GM18505 (cell line): ENCODE data around the gene DCAF16.

Experiments used
- ATAC-seq: cut with Tn5 transposase; IDR thresholded peaks from one replicate; pipeline ENCODE4 v1.9.1; 2021; ENCODE audit not compliant: unreplicated experiment
- POLR2A ChIP-seq: IDR thresholded peaks from 4 replicates; pipeline ENCODE4 v1.6.1; 2011; ENCODE audit warnings: borderline replicate concordance; ENCODE audit not compliant: insufficient read depth, insufficient read length; ENCODE audit errors: extremely low read depth

The DCAF16 gene

DNA sequence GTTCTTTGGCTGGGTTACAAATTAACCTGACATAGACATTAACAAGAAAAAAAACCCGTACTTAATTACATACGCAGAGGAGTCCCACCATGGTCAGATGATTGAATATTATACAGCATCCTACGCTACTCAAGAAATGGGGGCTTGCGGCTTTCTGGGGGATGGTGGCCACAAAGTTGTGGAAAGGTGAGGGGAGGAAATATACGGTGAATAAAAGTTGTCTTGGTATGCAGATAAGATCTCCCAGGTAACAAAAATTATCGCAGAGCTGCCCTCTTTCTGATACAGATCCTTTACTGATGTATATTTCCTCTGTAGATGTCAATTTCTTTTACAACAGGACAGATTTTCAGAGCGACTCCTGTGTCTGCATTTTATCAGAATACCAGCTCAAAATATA, 890 bp downstream of the DCAF16 start:
- TF ChIP-seq POLR2A, result no peak
- ATAC-seq, result no peak

DNA sequence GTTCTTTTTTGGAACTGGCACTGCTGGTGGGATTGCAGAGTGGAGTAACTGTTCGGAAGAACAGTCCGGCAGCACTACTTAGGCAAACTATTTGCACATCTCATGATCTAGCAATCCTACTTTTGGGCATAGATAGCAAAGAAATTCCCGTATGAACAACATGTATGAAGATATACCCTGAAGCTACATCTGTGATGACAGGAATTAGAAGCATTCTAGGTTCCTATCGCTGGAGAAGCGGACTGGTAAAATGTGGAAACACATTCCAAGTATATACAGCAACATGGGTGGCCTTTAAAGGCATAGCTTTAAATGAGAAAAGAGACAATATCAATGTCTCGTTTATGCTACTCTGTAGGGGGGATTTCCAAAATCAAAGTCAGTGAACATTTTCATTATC, 3.1 kb downstream of the DCAF16 start:
- no peak for TF ChIP-seq POLR2A
- ATAC-seq, result no peak

DNA sequence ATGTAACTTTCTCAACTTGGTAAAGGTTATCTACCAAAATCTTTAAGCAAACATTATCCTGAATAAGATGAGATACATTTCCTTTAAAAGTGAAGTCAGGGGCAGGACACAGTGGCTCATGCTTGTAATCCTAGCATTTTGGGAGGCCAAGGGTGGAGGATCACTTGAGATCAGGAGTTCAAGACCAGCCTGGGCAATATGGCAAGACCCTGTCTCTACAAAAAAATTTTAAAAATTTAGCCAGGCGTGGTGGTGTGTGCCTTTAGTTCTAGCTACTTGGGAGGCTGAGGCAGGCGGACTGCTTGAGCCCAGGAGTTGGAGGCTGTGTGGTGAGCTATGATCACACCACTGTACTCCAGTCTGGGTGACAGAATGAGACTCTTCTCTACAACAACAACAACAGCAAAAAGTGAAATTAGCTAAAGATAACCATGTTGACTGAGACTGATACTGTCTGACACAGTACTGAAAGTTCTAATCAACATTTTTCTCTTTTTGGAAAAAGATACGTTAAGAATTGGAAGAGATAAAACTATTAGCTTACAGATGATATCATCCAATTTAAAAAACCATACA, 4.9 kb downstream of the DCAF16 start:
- no peak for ATAC-seq

DNA sequence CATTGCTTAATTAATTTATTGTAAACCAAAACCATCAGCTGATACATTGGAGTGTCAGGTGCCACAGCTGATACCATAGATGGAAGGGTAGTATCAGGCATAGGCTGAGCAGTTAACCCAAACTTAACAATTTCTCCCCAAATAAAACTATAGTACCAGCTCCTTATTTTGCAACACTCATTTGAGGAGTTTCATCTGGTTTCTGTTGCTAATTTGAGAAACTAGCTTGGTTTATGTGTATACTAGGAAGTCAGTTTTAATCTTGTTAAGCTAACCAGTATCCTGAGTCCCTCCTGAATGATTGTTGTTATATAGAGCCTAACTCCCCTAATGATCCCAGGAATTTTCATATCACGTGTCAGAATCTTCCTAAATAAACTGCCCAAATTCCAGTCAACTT, 12.7 kb downstream of the DCAF16 start:
- peak; percentile 46 for ATAC-seq
- TF ChIP-seq POLR2A, result no peak

More for the DNA sequence above, 4.9 kb downstream of the DCAF16 start:
- no peak for TF ChIP-seq POLR2A

DNA sequence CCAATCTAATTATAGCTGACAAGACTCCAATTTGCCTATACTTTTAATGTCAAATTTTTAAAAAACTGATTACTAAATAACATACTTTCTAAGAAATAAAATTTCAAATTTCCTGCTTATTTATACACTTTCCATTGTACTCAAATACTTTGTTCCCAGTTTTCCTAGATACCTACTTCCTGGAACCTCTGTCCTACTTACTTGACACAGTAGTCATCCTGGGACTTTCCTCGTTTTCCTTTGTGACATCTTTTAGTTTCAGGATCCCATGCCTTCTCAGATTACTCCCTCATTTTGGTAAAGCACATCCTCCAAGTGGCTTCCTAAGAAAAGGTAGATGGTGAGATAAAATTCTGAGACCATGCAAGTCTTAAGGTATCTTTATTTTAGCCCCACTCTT, 15.8 kb downstream of the DCAF16 start:
- no peak for ATAC-seq
- TF ChIP-seq POLR2A, result no peak

DNA sequence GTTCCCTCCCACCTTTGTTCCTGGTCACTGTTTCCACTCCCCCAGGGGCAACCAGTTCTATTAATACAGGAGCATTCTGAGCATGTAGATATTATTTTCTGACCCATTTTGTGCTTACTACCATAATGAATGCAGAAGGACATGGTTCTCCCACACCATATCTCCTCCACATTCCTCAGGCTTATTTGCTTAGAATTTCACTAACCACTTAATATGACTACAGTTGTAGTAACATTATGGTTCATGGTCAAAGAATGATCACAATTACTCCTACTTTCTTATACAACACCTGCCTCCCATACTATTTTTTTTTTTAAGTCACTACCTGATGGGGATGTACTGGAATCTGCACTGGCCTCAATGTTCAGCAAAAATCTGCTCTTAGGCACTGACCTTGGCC, 21.6 kb downstream of the DCAF16 start:
- ATAC-seq, result no peak
- TF ChIP-seq POLR2A, result no peak

DNA sequence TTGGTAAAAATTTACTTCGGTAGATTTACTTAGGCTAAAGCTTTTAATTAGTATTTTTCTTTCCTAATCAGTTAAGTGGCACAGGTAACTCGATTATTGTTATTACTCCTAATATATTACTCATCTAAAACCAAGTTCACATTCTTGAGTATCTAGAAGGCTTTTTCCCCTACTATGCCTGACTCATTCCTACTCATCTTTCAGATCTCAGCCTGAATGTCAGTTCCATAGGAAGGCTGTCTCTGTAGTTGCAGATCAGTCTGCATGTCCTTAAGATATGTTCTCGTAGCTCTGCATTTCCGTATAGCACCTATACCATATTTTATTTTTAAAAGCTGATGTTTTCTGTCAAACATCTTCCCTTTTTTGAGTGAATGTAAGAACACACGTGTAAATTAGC, 23.2 kb downstream of the DCAF16 start:
- no peak for ATAC-seq
- no peak for TF ChIP-seq POLR2A

DNA sequence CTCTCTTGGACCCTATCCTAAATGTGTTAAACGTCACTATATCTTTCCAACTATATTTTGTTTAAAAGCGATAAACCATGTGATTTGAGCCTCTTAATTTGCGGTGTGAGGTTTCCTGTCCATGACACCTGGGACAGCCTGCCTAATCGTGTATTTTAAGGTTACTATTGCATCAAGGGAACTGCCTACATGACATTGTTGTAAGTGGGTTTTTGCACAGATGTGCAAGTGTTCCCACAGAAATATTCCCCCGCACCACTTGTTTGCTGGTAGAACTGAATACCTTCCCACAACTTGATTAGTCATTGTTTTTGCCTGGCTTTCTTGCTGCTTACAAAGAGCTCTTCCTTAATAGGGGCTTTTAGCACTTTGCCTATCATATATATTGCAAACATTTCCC, 24.0 kb downstream of the DCAF16 start:
- TF ChIP-seq POLR2A, result no peak
- no peak for ATAC-seq

DNA sequence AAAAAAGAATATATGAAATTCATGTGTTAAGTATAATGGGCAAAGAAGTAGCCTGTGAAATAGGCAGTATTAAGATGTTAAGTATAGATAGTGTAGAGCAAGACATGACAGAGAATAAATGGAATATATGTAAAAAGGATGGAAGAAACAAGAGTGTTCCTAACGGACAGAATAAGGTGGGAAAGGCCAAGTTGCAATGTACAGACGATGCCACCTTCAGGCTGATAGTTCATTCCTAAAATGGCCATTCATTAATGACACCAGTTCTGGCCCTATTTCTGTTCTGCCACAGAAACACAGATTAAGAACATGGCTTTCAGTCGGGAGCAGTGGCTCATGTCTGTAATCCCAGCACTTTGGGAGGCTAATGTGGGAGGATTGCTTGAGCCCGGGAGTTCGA, 24.7 kb downstream of the DCAF16 start:
- TF ChIP-seq POLR2A, result no peak
- ATAC-seq, result no peak

DNA sequence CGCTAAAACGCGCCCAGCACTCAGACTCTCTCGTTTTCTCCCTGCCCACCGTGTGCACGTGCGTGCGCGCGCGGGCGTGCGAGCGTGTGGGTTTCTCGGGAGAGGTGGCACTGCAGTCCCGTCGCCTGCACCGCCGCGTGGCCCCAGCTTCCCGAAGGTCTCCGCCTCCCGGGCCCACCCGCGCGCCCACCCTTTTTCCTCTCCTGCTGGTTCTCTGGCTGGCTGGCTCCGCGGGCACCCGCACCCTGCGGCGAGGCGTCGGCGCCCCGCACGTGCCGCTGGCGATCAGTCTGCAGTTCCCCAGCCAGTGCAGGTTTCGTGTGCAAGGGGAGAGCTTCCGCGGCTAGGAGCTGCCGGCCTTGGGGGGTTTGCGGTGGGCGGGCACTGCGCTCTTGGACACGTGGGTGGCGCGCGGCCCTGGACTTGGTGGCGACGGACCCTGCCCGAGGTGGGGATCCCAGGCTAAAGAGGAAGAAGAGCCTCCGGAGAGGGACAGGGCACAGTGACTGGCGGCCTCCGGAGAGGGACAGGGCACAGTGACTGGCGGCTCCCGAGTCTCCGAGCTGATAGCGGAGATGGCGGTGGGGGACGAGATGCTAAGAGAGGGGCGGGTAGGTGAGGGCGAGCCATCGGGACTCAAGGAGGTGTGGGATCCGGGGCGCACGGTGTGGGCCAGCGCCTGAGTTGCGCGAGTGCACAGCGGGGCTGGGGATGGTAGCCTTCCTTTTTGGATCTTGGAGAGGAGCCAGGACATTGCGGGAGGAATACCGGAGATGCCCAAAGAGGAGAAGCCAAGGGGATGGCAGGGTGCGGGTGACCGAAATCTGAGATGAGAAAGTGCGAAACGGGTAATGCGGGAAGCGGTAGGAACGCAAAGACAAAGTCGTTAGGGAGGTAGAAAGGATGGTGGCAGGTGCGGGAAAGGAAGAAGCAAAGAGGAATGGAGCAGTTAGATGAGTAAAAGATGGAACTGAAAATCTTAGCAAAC, 29.0 kb downstream of the DCAF16 start, which contains the start of gene FAM184B:
Gene FAM184B, minus strand, starts transcription at position 322 of the 988 bp plus-strand sequence. CDS start 322 bp downstream, outside the sequence.
- no peak for ATAC-seq
- TF ChIP-seq POLR2A, result no peak

DNA sequence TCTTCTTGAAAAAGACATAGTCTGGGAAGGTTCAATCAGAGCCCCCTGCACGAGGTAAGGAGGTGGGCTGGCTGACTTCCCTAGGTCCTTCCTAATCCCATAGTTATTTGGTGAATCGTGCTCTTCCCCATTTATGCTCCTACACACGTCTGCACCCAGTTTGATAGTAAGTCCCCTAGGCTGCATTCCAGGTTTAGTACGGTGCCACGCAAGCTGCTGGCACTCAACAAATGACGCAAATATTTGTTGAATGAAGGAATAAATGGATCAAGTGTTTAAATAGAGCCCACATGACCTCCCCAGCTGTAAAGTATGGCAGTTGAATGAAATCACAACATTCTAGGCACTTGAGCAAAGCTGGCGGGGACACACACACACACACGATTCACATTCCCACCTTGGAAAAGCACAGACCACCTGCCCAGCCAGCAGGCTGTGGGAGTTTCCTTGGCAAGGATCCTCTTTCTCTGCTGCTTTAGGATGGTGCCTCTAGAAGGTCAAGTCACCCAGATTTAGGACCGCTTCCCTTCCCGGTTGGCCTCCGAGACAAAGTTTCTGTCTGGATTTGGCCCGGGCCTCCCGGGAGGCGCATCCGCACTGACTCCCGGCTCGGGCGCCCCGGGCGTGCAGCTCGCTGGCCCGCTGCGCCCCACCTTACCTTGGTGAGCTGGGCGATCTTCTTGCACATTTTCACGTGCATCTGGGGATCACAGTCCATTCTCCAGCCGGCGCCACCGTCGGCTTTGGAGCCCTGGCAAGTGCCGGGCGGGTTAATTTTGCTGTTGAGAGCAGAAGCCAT, 29.9 kb downstream of the DCAF16 start:
- ATAC-seq, result no peak
- no peak for TF ChIP-seq POLR2A

DNA sequence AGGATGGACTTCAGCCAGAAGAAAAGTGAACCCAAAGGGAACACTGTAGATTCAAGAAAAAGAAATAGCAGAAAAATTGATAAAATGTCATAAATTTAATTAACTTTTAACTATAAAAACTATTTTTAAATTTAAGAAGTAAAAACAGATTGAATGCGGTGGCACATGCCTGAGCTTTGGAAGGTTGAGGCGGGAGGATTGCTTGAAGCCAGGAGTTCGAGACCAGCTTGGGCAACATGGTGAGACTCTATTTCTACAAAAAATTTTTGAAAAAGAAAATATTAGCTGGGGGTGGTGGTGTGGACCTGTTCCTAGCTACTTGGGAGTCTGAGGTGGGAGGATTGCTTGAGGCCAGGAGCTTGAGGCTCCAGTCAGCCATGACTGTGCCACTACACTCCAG, 32.1 kb downstream of the DCAF16 start:
- no peak for TF ChIP-seq POLR2A
- no peak for ATAC-seq

DNA sequence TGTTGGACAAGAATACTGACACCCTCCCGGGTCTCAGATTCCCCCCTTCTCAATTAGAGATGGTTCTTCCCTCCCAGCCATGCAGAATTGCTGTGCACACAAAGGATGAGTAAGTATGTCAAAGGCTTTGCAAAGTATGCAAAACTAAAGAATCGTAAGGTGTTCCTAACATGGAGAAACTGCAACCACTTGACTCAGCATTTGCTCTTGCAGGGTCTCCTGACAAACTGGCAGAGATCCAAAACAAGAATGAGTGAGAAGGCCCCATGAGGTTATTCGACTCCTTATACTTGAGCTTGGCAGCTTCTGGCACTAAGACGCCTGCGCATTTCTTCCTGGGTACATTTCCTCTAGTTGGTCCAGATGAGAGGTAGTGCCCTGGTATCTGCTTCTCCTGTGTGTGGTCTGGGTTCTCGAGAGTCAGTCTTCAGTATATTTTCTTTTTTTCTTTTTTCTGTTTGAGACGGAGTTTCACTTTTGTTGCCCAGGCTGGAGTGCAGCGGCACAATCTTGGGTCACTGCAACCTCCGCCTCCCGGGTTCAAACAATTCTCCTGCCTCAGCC, 37.3 kb downstream of the DCAF16 start:
- ATAC-seq, result no peak
- TF ChIP-seq POLR2A, result no peak
